Astrocyte (in vitro differentiated cells and primary cell): ENCODE measurements around the gene DOCK6. TPM values are rescaled to one million over a fixed set of nuclear protein-coding genes. Genes with fewer than 3 reads are reported as not detected.

Experiments
- DNase-seq: peaks from one replicate; pipeline ENCODE4 v3.0.0-alpha.2; 2010; ENCODE audit warnings: low read depth
- FAIRE-seq: peaks from 2 replicates; lab custom pipeline; 2011; peaks lifted over from hg19 to GRCh38; lab: Jason Lieb, UNC
- H2AFZ ChIP-seq: 2 replicates; pipeline ENCODE4 v1.6.0; 2012; ENCODE audit warnings: low read depth, low read length, inconsistent platforms
- H3K27ac ChIP-seq: 2 replicates; pipeline ENCODE4 v1.5.1; 2011; ENCODE audit warnings: low read depth, low read length, inconsistent platforms
- H3K27me3 ChIP-seq: 2 replicates; pipeline ENCODE4 v1.6.0; 2011; ENCODE audit warnings: low read length, inconsistent platforms; ENCODE audit not compliant: insufficient read depth
- H3K36me3 ChIP-seq: 2 replicates; pipeline ENCODE4 v1.5.1; 2011; ENCODE audit warnings: low read length, inconsistent platforms; ENCODE audit not compliant: insufficient read depth
- H3K4me1 ChIP-seq: 2 replicates; pipeline ENCODE4 v1.5.1; 2011; ENCODE audit warnings: low read length, inconsistent platforms; ENCODE audit not compliant: insufficient read depth
- H3K4me2 ChIP-seq: 2 replicates; pipeline ENCODE4 v1.6.0; 2012; ENCODE audit warnings: low read length, inconsistent platforms
- H3K4me3 ChIP-seq: 2 replicates; pipeline ENCODE4 v1.5.1; 2011; ENCODE audit warnings: low read depth, mild to moderate bottlenecking, low read length, inconsistent platforms; ENCODE audit not compliant: insufficient read depth
- H3K79me2 ChIP-seq: 2 replicates; pipeline ENCODE4 v1.6.0; 2012; ENCODE audit warnings: mild to moderate bottlenecking, low read length, inconsistent platforms; ENCODE audit not compliant: insufficient read depth
- H3K9ac ChIP-seq: 2 replicates; pipeline ENCODE4 v1.6.0; 2012; ENCODE audit warnings: mild to moderate bottlenecking, low read length, inconsistent platforms
- H3K9me3 ChIP-seq: 2 replicates; pipeline ENCODE4 v1.5.1; 2012; ENCODE audit warnings: low read depth, mild to moderate bottlenecking, low read length, inconsistent platforms; ENCODE audit not compliant: insufficient read depth
- H4K20me1 ChIP-seq: 2 replicates; pipeline ENCODE4 v1.6.0; 2012; ENCODE audit warnings: low read length, inconsistent platforms; ENCODE audit not compliant: insufficient read depth
- H3K27ac Mint-ChIP-seq: one replicate; pipeline ENCODE4 v1.8.0; 2021; ENCODE audit warnings: mild to moderate bottlenecking, mixed read lengths; ENCODE audit not compliant: unreplicated experiment
- H3K27me3 Mint-ChIP-seq: one replicate; pipeline ENCODE4 v1.8.0; 2021; ENCODE audit warnings: low read depth, mixed read lengths; ENCODE audit not compliant: unreplicated experiment
- H3K36me3 Mint-ChIP-seq: one replicate; pipeline ENCODE4 v1.8.0; 2021; ENCODE audit warnings: low read depth, mixed read lengths; ENCODE audit not compliant: unreplicated experiment
- H3K4me1 Mint-ChIP-seq: one replicate; pipeline ENCODE4 v1.8.0; 2021; ENCODE audit warnings: low read depth, mixed read lengths; ENCODE audit not compliant: unreplicated experiment
- H3K4me3 Mint-ChIP-seq: one replicate; pipeline ENCODE4 v1.8.0; 2021; ENCODE audit warnings: mild to moderate bottlenecking, moderate library complexity, mixed read lengths; ENCODE audit not compliant: unreplicated experiment
- H3K9me3 Mint-ChIP-seq: one replicate; pipeline ENCODE4 v1.8.0; 2021; ENCODE audit warnings: mild to moderate bottlenecking, mixed read lengths; ENCODE audit not compliant: unreplicated experiment
- EZH2 ChIP-seq: IDR thresholded peaks from 2 replicates; pipeline ENCODE4 v1.6.1; 2012; ENCODE audit warnings: mild to moderate bottlenecking, low read length, inconsistent platforms; ENCODE audit not compliant: insufficient read depth
- total RNA-seq: library from RNA; stranded (reverse); gene quantifications from 2 replicates; pipeline ENCODE4 v1.2.1, GENCODE V29; 2021
- TF ChIP-seq, protein P1 (sequence below): IDR thresholded peaks from 2 replicates; pipeline ENCODE4 v1.5.1; 2011; ENCODE audit warnings: low read depth, mild to moderate bottlenecking, inconsistent platforms, low read length, moderate library complexity; ENCODE audit not compliant: insufficient read depth

The DOCK6 gene
- total RNA-seq, 1 donor from 2014 or later, result 38.3 TPM

DNA sequence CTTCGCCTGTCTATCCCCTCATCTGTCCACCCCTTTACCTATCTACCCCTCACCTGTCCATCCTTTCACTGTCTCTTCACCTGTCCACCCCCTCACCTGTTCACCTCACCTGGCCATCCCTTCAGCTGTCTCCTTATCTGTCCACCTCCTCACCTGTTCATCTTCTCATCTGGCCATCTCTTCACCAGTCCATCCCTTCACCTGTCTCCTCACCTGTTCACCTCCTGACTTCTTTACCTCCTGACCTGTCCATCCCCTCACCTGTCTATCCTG, 51.7 kb downstream of the DOCK6 start:
- FAIRE-seq, result no peak
- H3K79me2 ChIP-seq, result no peaks in the 10 kb centered on the region
- H3K27me3 Mint-ChIP-seq, result no peaks in the 10 kb centered on the region
- H3K9me3 ChIP-seq, result no peaks in the 10 kb centered on the region
- H3K27ac Mint-ChIP-seq, result no peak overlapping the region
- peaks cover 20% of the 10 kb centered on the region for H4K20me1 ChIP-seq
- H3K4me3 Mint-ChIP-seq, result no peak overlapping the region
- no peaks in the 10 kb centered on the region for H3K4me1 ChIP-seq
- H3K9ac ChIP-seq, result no peak overlapping the region
- H3K36me3 ChIP-seq, result no peaks in the 10 kb centered on the region
- H3K4me2 ChIP-seq, result no peak overlapping the region
- no peak overlapping the region for H3K4me3 ChIP-seq
- H3K4me1 Mint-ChIP-seq, result no peaks in the 10 kb centered on the region
- no peak for DNase-seq
- no peak overlapping the region for H2AFZ ChIP-seq
- TF ChIP-seq EZH2, result no peak
- TF ChIP-seq, protein P1, sequence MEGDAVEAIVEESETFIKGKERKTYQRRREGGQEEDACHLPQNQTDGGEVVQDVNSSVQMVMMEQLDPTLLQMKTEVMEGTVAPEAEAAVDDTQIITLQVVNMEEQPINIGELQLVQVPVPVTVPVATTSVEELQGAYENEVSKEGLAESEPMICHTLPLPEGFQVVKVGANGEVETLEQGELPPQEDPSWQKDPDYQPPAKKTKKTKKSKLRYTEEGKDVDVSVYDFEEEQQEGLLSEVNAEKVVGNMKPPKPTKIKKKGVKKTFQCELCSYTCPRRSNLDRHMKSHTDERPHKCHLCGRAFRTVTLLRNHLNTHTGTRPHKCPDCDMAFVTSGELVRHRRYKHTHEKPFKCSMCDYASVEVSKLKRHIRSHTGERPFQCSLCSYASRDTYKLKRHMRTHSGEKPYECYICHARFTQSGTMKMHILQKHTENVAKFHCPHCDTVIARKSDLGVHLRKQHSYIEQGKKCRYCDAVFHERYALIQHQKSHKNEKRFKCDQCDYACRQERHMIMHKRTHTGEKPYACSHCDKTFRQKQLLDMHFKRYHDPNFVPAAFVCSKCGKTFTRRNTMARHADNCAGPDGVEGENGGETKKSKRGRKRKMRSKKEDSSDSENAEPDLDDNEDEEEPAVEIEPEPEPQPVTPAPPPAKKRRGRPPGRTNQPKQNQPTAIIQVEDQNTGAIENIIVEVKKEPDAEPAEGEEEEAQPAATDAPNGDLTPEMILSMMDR, result no peak
- no peak overlapping the region for H3K27ac ChIP-seq
- no peaks in the 10 kb centered on the region for H3K27me3 ChIP-seq
- H3K9me3 Mint-ChIP-seq, result no peaks in the 10 kb centered on the region
- H3K36me3 Mint-ChIP-seq, result peaks cover 20% of the 10 kb centered on the region

GRCh38 chr19:11209839-11210655, 52.3 kb downstream of the DOCK6 start:
- Mint-ChIP-seq H3K4me3 (no peak overlapping the region), H3K27me3 (no peaks in the 10 kb centered on the region), H3K27ac (no peak overlapping the region), H3K36me3 (peaks cover 15% of the 10 kb centered on the region), H3K9me3 (no peaks in the 10 kb centered on the region), H3K4me1 (no peaks in the 10 kb centered on the region)
- Histone ChIP-seq H3K4me2 (no peak overlapping the region), H3K9ac (no peak overlapping the region), H4K20me1 (peaks cover 20% of the 10 kb centered on the region), H3K9me3 (no peaks in the 10 kb centered on the region), H3K27me3 (no peaks in the 10 kb centered on the region), H3K27ac (no peak overlapping the region), H2AFZ (no peak overlapping the region), H3K79me2 (no peaks in the 10 kb centered on the region), H3K4me1 (no peaks in the 10 kb centered on the region), H3K4me3 (no peak overlapping the region), H3K36me3 (no peaks in the 10 kb centered on the region)
- FAIRE-seq (no peak), DNase-seq (no peak)
- TF ChIP-seq, protein P1, result no peak
- TF ChIP-seq EZH2, result no peak
